IMR-90 (cell line): Measurements from ENCODE around the gene UCP2. TPM values are rescaled to one million over a fixed set of nuclear protein-coding genes. Genes with fewer than 3 reads are reported as not detected.

ENCODE experiments used
- ATAC-seq: fragments of 200-7000 bp; cut with Tn5 transposase; 2 replicates; pipeline ENCODE4 v1.9.1; 2020; ENCODE audit warnings: low read depth, mild to moderate bottlenecking, moderate library complexity
- BruUV-seq: library from RNA; stranded (reverse); fragments of 400-500 nt; replicated peaks from 2 replicates; lab custom pipeline; 2021; lab: Mats Ljungman, UMichigan
- CTCF ChIA-PET: fragments of 300-600 bp; formaldehyde crosslinking; extraction: SDS; loops from one replicate; lab custom pipeline; 2021; ENCODE audit warnings: antibody characterized with exemption; lab: Yijun Ruan, JAX
- POLR2A ChIA-PET: fragments of 300-600 bp; sonication (Branson Sonifier 250); formaldehyde crosslinking; loops from one replicate; lab custom pipeline; 2022; ENCODE audit warnings: antibody characterized with exemption; ENCODE audit not compliant: unreplicated experiment; lab: Charles Lee
- DNase-seq: peaks from one replicate; pipeline ENCODE4 v3.0.0; 2013
- H2AFZ ChIP-seq: replicated peaks from 2 replicates; pipeline ENCODE3; 2013; ENCODE audit warnings: low read length, mild to moderate bottlenecking; ENCODE audit not compliant: poor library complexity
- H2AK5ac ChIP-seq: 2 replicates; pipeline ENCODE4 v1.6.1; 2013; ENCODE audit warnings: low read depth, low read length, inconsistent platforms
- H2AK9ac ChIP-seq: replicated peaks from 2 replicates; pipeline ENCODE3; 2013; ENCODE audit warnings: mild to moderate bottlenecking, low read depth, low read length, moderate library complexity; ENCODE audit not compliant: poor library complexity
- H2BK120ac ChIP-seq: 2 replicates; pipeline ENCODE4 v1.6.1; 2013; ENCODE audit warnings: low read depth, low read length, inconsistent platforms
- H2BK15ac ChIP-seq: 3 replicates; pipeline ENCODE4 v1.6.1; 2013; ENCODE audit warnings: low read depth, low read length, inconsistent platforms
- H2BK20ac ChIP-seq: 2 replicates; pipeline ENCODE4 v1.6.1; 2013; ENCODE audit warnings: low read depth, mild to moderate bottlenecking, inconsistent platforms, low read length, moderate library complexity
- H2BK5ac ChIP-seq: 2 replicates; pipeline ENCODE4 v1.6.1; 2013; ENCODE audit warnings: mild to moderate bottlenecking, low read depth, low read length, inconsistent platforms; ENCODE audit not compliant: poor library complexity, severe bottlenecking
- H3K14ac ChIP-seq: replicated peaks from 2 replicates; pipeline ENCODE4 v1.6.1; 2013; ENCODE audit warnings: low read depth, low read length, inconsistent platforms
- H3K18ac ChIP-seq: 2 replicates; pipeline ENCODE4 v1.6.1; 2013; ENCODE audit warnings: low read depth, low read length, control low read depth
- H3K23ac ChIP-seq: 2 replicates; pipeline ENCODE4 v1.6.1; 2013; ENCODE audit warnings: low read depth, low read length, inconsistent platforms
- H3K27ac ChIP-seq: 2 replicates; pipeline ENCODE4 v1.5.1; 2013; ENCODE audit warnings: mild to moderate bottlenecking, control low read depth, low read length; ENCODE audit not compliant: insufficient read depth
- H3K27me3 ChIP-seq: 2 replicates; pipeline ENCODE4 v1.6.1; 2013; ENCODE audit warnings: low read length; ENCODE audit not compliant: control insufficient read depth, insufficient read depth
- H3K36me3 ChIP-seq: 2 replicates; pipeline ENCODE4 v1.6.1; 2013; ENCODE audit warnings: low read length, mixed read lengths; ENCODE audit not compliant: control insufficient read depth, insufficient read depth
- H3K4ac ChIP-seq: 2 replicates; pipeline ENCODE4 v1.6.1; 2013; ENCODE audit warnings: low read depth, low read length, inconsistent platforms
- H3K4me1 ChIP-seq: 2 replicates; pipeline ENCODE4 v1.6.1; 2013; ENCODE audit warnings: low read length, mixed read lengths; ENCODE audit not compliant: control insufficient read depth, insufficient read depth
- H3K4me2 ChIP-seq: 2 replicates; pipeline ENCODE4 v1.6.1; 2013; ENCODE audit warnings: low read depth, mild to moderate bottlenecking, control low read depth, low read length, moderate library complexity
- H3K4me3 ChIP-seq: 2 replicates; pipeline ENCODE4 v1.5.1; 2013; ENCODE audit warnings: low read depth, mild to moderate bottlenecking, control low read depth, low read length, moderate library complexity; ENCODE audit not compliant: insufficient read depth
- H3K56ac ChIP-seq: 2 replicates; pipeline ENCODE4 v1.6.1; 2013; ENCODE audit warnings: low read length, inconsistent platforms; ENCODE audit not compliant: insufficient read depth; ENCODE audit errors: extremely low read depth
- H3K79me1 ChIP-seq, 2 experiments: 2 replicates each; pipeline ENCODE4 v1.6.1; 2013; ENCODE audit warnings: low read length in 2 of 2, inconsistent platforms in 1 of 2, low read depth in 1 of 2
- H3K9ac ChIP-seq: 2 replicates; pipeline ENCODE4 v1.6.1; 2013; ENCODE audit warnings: low read depth, low read length, control low read depth
- H3K9me1 ChIP-seq: 2 replicates; pipeline ENCODE4 v1.6.1; 2013; ENCODE audit warnings: low read length, inconsistent platforms; ENCODE audit not compliant: insufficient read depth
- H3K9me3 ChIP-seq: 2 replicates; pipeline ENCODE4 v1.6.1; 2013; ENCODE audit warnings: low read length; ENCODE audit not compliant: control insufficient read depth, insufficient read depth
- H4K20me1 ChIP-seq: 2 replicates; pipeline ENCODE4 v1.6.1; 2013; ENCODE audit warnings: low read length, inconsistent platforms; ENCODE audit not compliant: insufficient read depth
- H4K5ac ChIP-seq: 2 replicates; pipeline ENCODE4 v1.6.1; 2013; ENCODE audit warnings: mild to moderate bottlenecking, low read depth, low read length, control low read depth
- H4K8ac ChIP-seq, 2 experiments: 2 replicates each; pipeline ENCODE4 v1.6.1; 2013; ENCODE audit warnings: low read depth in 2 of 2, low read length in 2 of 2, control low read depth in 1 of 2, inconsistent platforms in 1 of 2
- H4K91ac ChIP-seq: 2 replicates; pipeline ENCODE4 v1.6.1; 2013; ENCODE audit warnings: low read depth, low read length, inconsistent platforms; ENCODE audit not compliant: insufficient read depth
- BHLHE40 ChIP-seq: fragments of 150-350 bp; IDR thresholded peaks from 2 replicates; pipeline ENCODE4 v1.6.1; 2016; ENCODE audit warnings: mild to moderate bottlenecking, low read depth, low read length
- CHD1 ChIP-seq: IDR thresholded peaks from 2 replicates; pipeline ENCODE4 v1.6.1; 2012; ENCODE audit warnings: low read depth, low read length, improper control_type of control experiment
- MAFK ChIP-seq: IDR thresholded peaks from 2 replicates; pipeline ENCODE4 v1.6.1; 2012; ENCODE audit warnings: low read depth, low read length, improper control_type of control experiment
- MXI1 ChIP-seq: IDR thresholded peaks from 2 replicates; pipeline ENCODE4 v1.6.1; 2012; ENCODE audit warnings: low read depth, mild to moderate bottlenecking, low read length, moderate library complexity, borderline replicate concordance
- RFX5 ChIP-seq: IDR thresholded peaks from 2 replicates; pipeline ENCODE4 v1.8.0; 2012; ENCODE audit warnings: low read depth, mild to moderate bottlenecking, low read length, moderate library complexity
- SMC3 ChIP-seq: fragments of 150-350 bp; IDR thresholded peaks from 2 replicates; pipeline ENCODE4 v1.6.1; 2016; ENCODE audit warnings: low read depth, mild to moderate bottlenecking, antibody characterized with exemption, low read length, moderate library complexity
- WGBS, 2 experiments: methylation state at CpG; one replicate each; pipeline versions ENCODE4 v1.1.5 to v1.1.7; 2013; ENCODE audit warnings: missing lambda C conversion rate in 2 of 2; ENCODE audit not compliant: insufficient read length in 1 of 2; ENCODE audit errors: extremely low coverage in 2 of 2; 5-methylcytosine and 5-hydroxymethylcytosine counted together
- dilution Hi-C: fragments of 300-500 bp; cut with HindIII; formaldehyde crosslinking; loops from one replicate; pipeline ENCODE4 v1.14.3; 2018; ENCODE audit warnings: low sequenced_read_pairs; ENCODE audit not compliant: unreplicated experiment
- in situ Hi-C: fragments of 300-500 bp; cut with MboI; formaldehyde crosslinking; loops from 3 replicates; pipeline ENCODE4 v1.14.3; 2019; ENCODE audit warnings: low sequenced_read_pairs, inconsistent platforms, mixed read lengths
- intact Hi-C: fragments of 100-400 bp; cut with micrococcal nuclease; formaldehyde crosslinking; loops from 2 replicates; pipeline ENCODE4 v1.10.0; 2022
- polyA plus RNA-seq, 3 experiments: library from polyadenylated mRNA; depleted of rRNA; stranded (reverse); fragments of >200 nt; gene quantifications; 2 replicates each; pipeline ENCODE4 v1.2.3, GENCODE V29; 2012; ENCODE audit warnings: low replicate concordance in 1 of 3
- total RNA-seq: library from RNA; depleted of rRNA; stranded (reverse); fragments of >200 nt; gene quantifications from 2 replicates; pipeline ENCODE4 v1.2.3, GENCODE V29; 2012
- TF ChIP-seq, protein P1 (sequence below): fragments of 150-350 bp; IDR thresholded peaks from 2 replicates; pipeline ENCODE4 v1.6.1; 2016; ENCODE audit warnings: low read depth, mild to moderate bottlenecking, low read length, moderate library complexity, borderline replicate concordance

Gene UCP2
- total and polyA plus RNA-seq, 2 of the 4 experiments (the other 2 are of a cell fraction), result 2.0 to 11.9 TPM

DNA sequence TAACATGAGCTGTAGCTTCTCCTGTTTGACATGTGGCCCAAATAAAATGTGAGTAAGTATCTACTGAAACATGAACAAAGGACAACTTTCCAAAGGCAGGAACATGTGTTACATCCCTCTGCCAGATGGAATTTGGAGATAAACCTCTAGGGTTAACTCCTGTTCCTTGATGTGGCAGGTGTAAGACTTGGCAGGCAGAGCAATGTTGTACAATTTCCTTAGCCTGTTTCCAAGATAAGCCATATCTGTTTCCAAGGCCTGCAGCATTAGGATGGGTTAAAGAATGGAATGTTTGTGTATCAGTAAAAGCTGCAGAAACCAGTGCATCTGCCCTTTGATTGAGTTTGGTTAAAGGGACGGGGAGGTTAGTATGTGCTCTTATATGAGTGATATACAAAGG is 40.6 kb downstream of the UCP2 start:
- Histone ChIP-seq H3K36me3 (no peaks in the 10 kb centered on the region), H2BK5ac (no peak overlapping the region), H3K9me1 (no peaks in the 10 kb centered on the region), H3K56ac (no peak overlapping the region), H4K20me1 (no peaks in the 10 kb centered on the region), H2BK20ac (no peak overlapping the region), H3K23ac (no peak overlapping the region), H4K91ac (no peak overlapping the region), H3K9ac (no peak overlapping the region), H2AK9ac (no peak overlapping the region), H2BK15ac (no peak overlapping the region), H3K27me3 (no peaks in the 10 kb centered on the region; the same call in none of the 2 replicates), H3K79me1 (no peaks in the 10 kb centered on the region), H3K27ac (no peak overlapping the region), H2AK5ac (no peak overlapping the region), H3K18ac (no peak overlapping the region), H3K4ac (no peak overlapping the region), H3K9me3 (peaks cover 10% of the 10 kb centered on the region), H3K4me2 (no peak overlapping the region), H2BK120ac (no peak overlapping the region), H4K5ac (no peak overlapping the region), H3K4me3 (no peak overlapping the region), H3K14ac (no peak overlapping the region), H4K8ac (no peak overlapping the region), H3K4me1 (no peaks in the 10 kb centered on the region), H2AFZ (no peak overlapping the region)
- no peak for DNase-seq
- in situ Hi-C loops (no loop called here), dilution Hi-C loops (no loop called here), intact Hi-C loops (no loop called here)
- CTCF ChIA-PET, result no interaction called here
- no peak for ATAC-seq
- no CpG with 5 or more reads among the region's 1 CpG for WGBS, 2 experiments
- TF ChIP-seq, protein P1, sequence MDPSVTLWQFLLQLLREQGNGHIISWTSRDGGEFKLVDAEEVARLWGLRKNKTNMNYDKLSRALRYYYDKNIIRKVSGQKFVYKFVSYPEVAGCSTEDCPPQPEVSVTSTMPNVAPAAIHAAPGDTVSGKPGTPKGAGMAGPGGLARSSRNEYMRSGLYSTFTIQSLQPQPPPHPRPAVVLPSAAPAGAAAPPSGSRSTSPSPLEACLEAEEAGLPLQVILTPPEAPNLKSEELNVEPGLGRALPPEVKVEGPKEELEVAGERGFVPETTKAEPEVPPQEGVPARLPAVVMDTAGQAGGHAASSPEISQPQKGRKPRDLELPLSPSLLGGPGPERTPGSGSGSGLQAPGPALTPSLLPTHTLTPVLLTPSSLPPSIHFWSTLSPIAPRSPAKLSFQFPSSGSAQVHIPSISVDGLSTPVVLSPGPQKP, result no peak
- TF ChIP-seq RFX5 (no peak), MXI1 (no peak), CHD1 (no peak), SMC3 (no peak), BHLHE40 (no peak), MAFK (no peak)
- POLR2A ChIA-PET, result no interaction called here
- no TSS peak for BruUV-seq
